ENCODE data around the gene DPP7.

- TF ChIP-seq CTCF (IDR thresholded peaks at IDR 0.05; ENCODE audit: control extremely low read depth in 1 of 3, insufficient read depth in 1 of 3, low read depth in 1 of 3, low read length in 3 of 3) (no peak), POLR2A (IDR thresholded peaks at IDR 0.05; ENCODE audit: control extremely low read depth in 1 of 2, low read depth in 2 of 2, low read length in 2 of 2) (no peak), BACH1 (IDR thresholded peaks at IDR 0.05; ENCODE audit: low read length) (no peak), YY1 (IDR thresholded peaks at IDR 0.05; ENCODE audit: low read depth, low read length) (no peak), RXRA (IDR thresholded peaks at IDR 0.05; ENCODE audit: insufficient read depth, low read depth, low read length) (no peak)
Measured at GRCh38 chr9:137128158-137128861, 13.8 kb upstream of the DPP7 start.
